GM18858 (cell line): ENCODE results near the gene TMEM181.
"Not testable (repeated sequence)": the region's sequence is repeated elsewhere in the genome, so short reads cannot be mapped to it uniquely, and the experiment has no call there.

Experiments used
- ATAC-seq: cut with Tn5 transposase; IDR thresholded peaks from one replicate; pipeline ENCODE4 v1.9.1; 2021; ENCODE audit not compliant: unreplicated experiment

The TMEM181 gene

GRCh38 chr6:158593670-158594069 is 33.8 kb downstream of the TMEM181 start:
- no peak for ATAC-seq

GRCh38 chr6:158595223-158595622 is 35.3 kb downstream of the TMEM181 start:
- ATAC-seq = no peak

- no peak for ATAC-seq
Measured at GRCh38 chr6:158596861-158597260, 37.0 kb downstream of the TMEM181 start.

- no peak for ATAC-seq
Measured at GRCh38 chr6:158597565-158597964, 37.7 kb downstream of the TMEM181 start.

- no peak for ATAC-seq
Measured at GRCh38 chr6:158599635-158600034, 39.7 kb downstream of the TMEM181 start.

GRCh38 chr6:158603261-158604047 is 43.6 kb downstream of the TMEM181 start:
- no peak for ATAC-seq

GRCh38 chr6:158604048-158604406 is 44.1 kb downstream of the TMEM181 start:
- ATAC-seq = no peak

GRCh38 chr6:158605266-158605878 is 45.5 kb downstream of the TMEM181 start:
- no peak for ATAC-seq

- ATAC-seq = not testable (repeated sequence)
Measured at GRCh38 chr6:158606011-158606410, 46.1 kb downstream of the TMEM181 start.

- no peak for ATAC-seq
Measured at GRCh38 chr6:158606935-158607334, 47.0 kb downstream of the TMEM181 start.

GRCh38 chr6:158607411-158608170 is 47.7 kb downstream of the TMEM181 start:
- no peak for ATAC-seq

- no peak for ATAC-seq
Measured at GRCh38 chr6:158608221-158608620, 48.3 kb downstream of the TMEM181 start.

- ATAC-seq = no peak
Measured at GRCh38 chr6:158609455-158610155, 49.7 kb downstream of the TMEM181 start.

- no peak for ATAC-seq
Measured at GRCh38 chr6:158610319-158610968, 50.6 kb downstream of the TMEM181 start.

GRCh38 chr6:158611039-158611438 is 51.1 kb downstream of the TMEM181 start:
- ATAC-seq = no peak

GRCh38 chr6:158611541-158612370 is 51.9 kb downstream of the TMEM181 start:
- no peak for ATAC-seq

GRCh38 chr6:158614606-158615005 is 54.7 kb downstream of the TMEM181 start:
- ATAC-seq = not testable (repeated sequence)

- ATAC-seq = not testable (repeated sequence)
Measured at GRCh38 chr6:158618289-158618688, 58.4 kb downstream of the TMEM181 start.

- ATAC-seq = no peak
Measured at GRCh38 chr6:158619922-158620801, 60.3 kb downstream of the TMEM181 start.
